Stimulated activated CD8-positive, alpha-beta memory T cell treated with anti-CD3 and anti-CD28 coated beads, Interleukin-7, amount 100 ng/mL, for 48 hours (primary cell): ENCODE data around the gene ZNF212.

Experiments
- DNase-seq, 2 donors: peaks; one replicate each; pipeline ENCODE4 v3.0.0-alpha.2; 2020; ENCODE audit warnings: low read depth in 1 of 2; ENCODE audit errors: extremely low read depth in 1 of 2

Gene ZNF212

GRCh38 chr7:149284343-149284742 is 44.9 kb downstream of the ZNF212 start:
- DNase-seq, result no peak

GRCh38 chr7:149284850-149285585 is 45.6 kb downstream of the ZNF212 start:
- peak; percentile 92 to 97 for DNase-seq

GRCh38 chr7:149285603-149286002 is 46.2 kb downstream of the ZNF212 start:
- DNase-seq, result no peak

DNA sequence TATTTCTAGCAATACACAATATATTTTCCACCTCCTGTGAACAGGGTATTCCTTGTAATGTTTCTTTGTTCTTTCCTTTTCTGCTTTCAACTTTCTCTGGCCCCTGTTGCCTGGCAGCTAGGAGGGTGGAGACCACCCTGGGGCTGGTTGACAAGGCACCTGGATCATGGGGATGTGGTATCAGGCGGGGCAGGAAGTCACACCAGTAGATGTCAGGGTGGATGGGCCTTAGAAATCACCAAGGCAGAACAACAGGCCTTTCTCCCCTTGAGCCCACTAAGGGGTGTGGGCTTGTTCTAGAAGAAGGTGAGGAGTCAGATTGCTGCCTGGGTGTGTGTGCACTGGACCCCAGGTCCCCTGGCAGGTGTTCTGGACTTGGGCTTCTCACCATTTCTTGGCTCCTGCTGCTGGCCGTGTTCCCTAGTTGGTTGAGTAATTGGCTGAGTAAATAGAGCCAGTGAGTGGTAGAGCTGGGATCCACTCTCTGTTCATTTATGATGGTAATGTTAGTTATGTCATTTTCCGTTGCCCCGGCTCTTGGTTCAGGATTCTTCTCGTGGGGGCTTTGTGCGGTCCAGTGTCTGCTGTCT is 47.5 kb downstream of the ZNF212 start:
- DNase-seq, result no peak

GRCh38 chr7:149287622-149288021 is 48.2 kb downstream of the ZNF212 start:
- DNase-seq, result no peak

DNA sequence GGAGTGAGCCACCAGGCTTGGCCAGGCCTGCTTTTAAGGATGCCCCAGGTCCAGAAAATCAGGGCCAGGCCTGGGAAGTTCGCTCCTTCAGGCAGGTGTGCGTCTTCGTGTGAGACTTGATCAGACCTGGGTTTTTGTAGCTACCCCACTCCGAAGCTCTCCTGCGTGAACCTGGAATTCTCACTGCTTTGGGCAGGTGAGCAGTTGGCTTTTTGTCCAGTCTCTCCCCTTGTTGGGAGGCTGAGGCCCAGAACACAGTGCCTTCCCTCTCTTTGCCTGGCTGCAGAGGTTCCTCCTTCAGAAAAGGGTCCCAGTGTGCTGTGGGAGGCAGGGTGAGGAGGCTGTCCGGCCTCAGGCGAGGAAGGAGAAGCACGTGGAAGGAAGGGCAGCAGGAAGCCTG is 49.8 kb downstream of the ZNF212 start:
- no peak for DNase-seq

DNA sequence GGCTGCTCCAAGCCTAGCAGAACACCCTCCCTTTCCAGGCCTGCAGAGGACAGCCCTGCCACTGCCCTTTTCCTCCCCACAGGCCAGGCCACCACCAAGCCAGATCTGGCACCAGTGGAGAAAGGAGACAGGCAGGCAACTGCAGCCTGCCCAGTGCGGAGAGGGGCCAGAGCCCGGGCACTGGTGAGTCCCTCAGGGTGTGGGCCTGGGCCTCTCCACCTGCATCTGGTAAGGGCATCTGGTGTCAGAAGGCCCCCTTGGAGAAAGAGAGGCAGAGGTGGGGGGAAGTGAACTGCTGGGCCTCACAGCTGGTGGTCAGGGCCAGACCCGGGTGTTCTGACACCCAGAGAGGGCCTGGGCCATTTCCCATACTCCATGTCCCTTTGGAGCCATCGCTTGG is 50.4 kb downstream of the ZNF212 start:
- DNase-seq, result no peak

- DNase-seq, result no peak
Measured at GRCh38 chr7:149291036-149291780, 51.8 kb downstream of the ZNF212 start.

DNA sequence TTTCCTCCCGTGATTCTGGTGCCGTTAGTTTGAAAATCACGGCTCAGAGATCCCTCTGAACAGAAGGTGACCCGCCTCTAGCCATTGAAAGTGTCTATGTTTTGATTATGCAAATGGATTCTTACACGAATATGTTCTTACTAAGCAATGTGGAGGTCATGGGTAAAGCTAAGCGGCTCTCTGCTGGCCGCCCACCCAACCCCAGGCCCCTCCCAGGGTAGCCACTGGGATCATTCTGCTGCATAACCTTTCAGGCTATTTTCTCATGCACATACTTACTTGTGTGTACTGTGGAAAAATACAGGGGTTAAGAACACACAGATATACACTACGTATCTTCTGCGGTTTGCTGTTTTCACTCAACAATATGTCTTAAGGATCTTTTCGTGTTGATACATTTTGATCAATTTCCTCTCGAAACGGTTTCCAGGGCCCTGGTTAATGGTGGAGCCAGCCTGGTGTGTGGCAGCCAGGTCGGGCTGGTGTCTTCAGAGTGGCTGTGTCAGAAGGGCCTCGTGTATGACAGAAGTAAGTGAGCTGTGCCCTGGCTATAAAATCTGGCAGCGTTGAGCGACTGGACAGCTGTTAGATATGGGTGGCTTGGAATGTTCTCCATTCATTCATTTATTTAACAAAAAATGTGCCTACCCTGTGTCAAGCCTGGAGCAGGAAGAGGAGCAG is 52.5 kb downstream of the ZNF212 start:
- DNase-seq, result no peak

- DNase-seq, result no peak
Measured at GRCh38 chr7:149292462-149292823, 53.0 kb downstream of the ZNF212 start.

DNA sequence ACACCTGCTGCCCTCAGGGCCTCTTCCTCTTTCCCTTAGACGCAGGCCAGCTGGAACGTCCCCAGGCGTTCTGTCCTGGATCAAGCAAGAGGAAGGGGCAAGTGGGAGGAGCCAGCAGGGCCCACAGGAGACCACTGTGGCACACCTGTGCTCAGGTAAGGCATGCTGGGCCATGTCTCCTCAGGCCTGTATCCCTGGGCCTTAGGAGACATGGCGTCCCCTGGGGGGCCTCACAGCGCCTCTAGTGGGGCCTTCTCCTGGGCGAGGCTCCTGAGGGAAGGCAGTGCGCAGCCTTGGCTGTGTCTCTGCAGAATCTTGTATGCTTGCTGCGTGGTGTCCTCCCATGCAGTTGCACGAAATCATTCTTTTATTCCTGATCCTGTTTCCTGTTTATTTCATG is 53.9 kb downstream of the ZNF212 start:
- no peak for DNase-seq

- DNase-seq, result no peak
Measured at GRCh38 chr7:149293946-149294633, 54.6 kb downstream of the ZNF212 start.

DNA sequence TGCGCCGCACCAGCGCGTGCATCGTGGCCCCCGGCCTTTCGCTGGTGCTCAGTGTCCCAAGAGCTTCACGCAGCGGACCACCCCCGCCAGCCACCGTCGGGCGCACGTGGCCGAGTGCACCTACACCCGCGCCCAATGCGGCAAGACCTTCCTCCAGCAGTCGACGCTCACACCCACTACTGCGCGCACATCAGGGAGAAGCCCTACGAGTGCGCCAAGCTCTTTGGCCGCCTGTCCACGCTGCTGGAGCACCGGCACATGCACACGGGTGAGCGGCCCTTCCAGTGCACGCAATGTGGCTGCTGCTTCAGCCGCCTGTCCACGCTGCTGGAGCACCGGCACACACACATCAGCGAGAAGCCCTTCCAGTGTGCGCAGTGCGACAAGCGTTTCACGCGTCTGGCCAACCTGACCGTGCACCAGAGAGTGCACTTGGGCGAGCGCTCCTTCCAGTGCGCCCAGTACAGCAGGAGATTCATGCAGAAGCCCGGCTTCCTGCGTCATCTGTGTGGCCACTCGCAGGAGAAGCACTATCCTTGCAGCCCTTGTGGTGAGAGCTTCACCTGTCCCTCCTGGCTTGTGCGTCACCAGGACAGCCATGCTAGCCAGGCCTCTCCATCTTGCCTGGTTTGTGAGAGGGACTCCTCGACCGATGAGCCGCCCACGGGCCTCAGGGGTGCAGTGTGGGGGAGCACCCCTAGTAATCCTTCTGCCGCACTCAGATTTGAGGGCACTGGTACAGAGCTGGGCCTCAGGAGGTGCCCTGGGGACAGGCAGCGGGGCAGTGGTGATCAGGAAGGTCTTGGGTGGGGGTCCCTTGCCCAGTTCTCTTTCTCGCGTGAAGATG is 55.4 kb downstream of the ZNF212 start:
- DNase-seq, result no peak

- no peak for DNase-seq
Measured at GRCh38 chr7:149295481-149295850, 56.0 kb downstream of the ZNF212 start.

- no peak for DNase-seq
Measured at GRCh38 chr7:149296368-149296767, 56.9 kb downstream of the ZNF212 start.

DNA sequence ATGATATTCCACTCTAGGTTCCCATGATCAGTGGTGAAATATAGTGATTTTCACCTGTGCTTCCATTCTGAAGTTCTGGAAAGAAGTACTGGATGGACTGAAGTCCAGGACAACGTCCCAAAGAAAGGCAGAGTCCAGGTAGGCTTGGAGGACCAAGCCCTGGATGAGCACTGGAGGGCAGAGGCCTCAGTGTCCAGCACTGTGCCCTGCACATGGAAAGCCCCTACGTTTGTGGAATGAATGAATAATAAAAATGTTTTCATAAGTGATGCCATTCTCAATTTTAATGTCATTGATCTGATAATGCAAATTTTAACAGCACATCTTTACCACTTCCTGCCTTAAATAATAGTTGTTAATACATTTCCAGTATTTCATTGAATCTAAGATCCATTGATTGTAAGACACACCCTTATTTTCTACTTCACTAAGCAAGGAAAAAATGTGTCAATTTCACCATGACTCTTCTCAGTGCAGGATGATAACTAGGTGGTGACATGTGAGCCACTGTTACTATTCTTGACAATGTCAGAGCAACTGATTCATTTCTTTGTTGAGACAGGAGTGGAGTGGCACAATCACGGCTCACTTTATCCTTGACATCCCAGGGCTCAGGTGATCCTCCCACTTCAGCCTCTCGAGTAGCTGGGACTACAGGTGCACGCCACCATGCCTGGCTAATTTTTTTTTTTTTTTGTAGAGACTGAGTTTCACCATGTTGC is 57.7 kb downstream of the ZNF212 start:
- DNase-seq, result no peak

DNA sequence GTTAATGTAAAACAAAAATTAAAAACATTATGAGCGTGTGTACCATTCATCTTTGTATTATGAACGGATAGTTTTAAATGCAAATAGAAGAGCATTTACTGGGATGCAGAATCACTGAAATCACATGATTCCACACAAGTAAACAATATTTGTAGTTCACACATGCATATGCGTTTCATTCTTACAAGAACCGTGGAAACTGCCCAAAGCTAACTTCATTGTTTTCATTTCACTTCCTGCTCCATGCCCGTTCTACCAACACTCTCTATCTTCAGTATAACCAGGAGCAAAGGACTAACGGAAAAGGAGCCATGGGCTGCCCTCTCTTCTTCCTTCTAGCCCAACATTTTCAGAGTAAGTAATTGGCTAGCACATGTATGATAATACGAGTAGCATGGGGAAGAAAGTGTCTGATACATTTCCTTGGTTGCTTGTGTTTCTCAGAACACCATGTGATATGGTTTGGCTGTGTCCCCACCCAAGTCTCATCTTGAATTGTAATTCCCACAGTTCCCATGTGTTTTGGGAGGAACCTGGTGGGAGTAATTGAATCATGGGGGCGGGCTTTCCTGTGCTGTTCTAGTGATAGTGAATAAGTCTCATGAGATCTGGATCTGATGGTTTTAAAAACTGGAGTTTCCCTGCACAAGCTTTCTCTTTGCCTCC is 61.3 kb downstream of the ZNF212 start:
- DNase-seq, result no peak

DNA sequence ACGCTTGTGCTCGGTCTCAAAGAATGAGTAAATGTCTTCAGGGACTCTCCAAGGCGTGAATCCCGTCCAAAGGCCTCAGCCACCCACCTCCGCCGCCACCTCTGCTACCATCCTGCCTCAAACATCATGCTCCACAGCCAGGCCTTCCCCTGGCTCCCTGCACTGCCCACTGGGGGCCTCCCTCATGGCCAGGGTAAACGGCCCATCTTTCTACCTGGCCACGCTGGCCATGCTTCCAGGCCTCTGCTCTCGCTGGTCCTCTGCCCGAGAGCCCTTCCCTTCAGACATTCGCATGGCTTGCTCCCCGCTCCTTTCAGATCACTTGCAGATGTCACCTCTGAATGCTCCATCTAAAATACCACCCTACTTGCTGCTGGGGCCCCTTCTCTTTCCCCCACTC is 62.8 kb downstream of the ZNF212 start:
- no peak for DNase-seq

DNA sequence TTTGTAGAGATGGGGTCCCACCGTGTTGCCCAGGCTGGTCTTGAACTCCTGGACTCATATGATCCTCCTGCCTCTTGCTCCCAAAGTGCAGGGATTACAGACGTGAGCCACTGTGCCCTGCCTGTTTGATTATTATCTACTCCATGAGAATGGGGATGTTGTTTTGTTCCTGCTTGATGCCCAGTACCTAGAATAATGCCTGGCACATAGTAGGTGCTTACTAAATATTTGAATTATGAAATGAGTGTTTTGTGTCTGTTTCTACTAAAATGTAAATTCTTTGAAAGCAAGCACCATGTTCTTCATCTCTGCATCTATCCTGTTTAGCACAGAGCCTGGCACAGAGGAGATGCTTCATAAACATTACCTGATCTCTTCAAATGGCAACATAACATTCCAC is 63.4 kb downstream of the ZNF212 start:
- no peak for DNase-seq
